H1 (cell line): ENCODE data around the gene GPER1.

ENCODE experiments used
- CEBPB ChIP-seq: IDR thresholded peaks from 2 replicates; pipeline ENCODE4 v1.6.1; 2012; ENCODE audit warnings: low read depth, low read length
- EZH2 ChIP-seq: fragments of 200-600 bp; sonication (generic); IDR thresholded peaks from 2 replicates; pipeline ENCODE4 v1.7.1; 2012; ENCODE audit warnings: low read depth, mild to moderate bottlenecking, moderate library complexity, low read length, inconsistent platforms; ENCODE audit not compliant: severe bottlenecking
- KDM5A ChIP-seq: fragments of 200-600 bp; IDR thresholded peaks from 2 replicates; pipeline ENCODE4 v1.7.1; 2012; ENCODE audit warnings: mild to moderate bottlenecking, low read length, inconsistent platforms, mixed read lengths
- MAX ChIP-seq: IDR thresholded peaks from 2 replicates; pipeline ENCODE4 v1.6.1; 2012; ENCODE audit warnings: inconsistent platforms
- POLR2A ChIP-seq, 2 experiments: IDR thresholded peaks; 1 replicate in 1 of 2; 2 replicates in 1 of 2; pipeline ENCODE4 v1.6.1; 2011; ENCODE audit warnings: low read depth in 2 of 2, low read length in 2 of 2, mild to moderate bottlenecking in 2 of 2; ENCODE audit errors: control extremely low read depth in 1 of 2
- POLR2AphosphoS5 ChIP-seq: IDR thresholded peaks from 2 replicates; pipeline ENCODE4 v1.6.1; 2011; ENCODE audit warnings: low read depth, low read length
- RFX5 ChIP-seq: IDR thresholded peaks from 2 replicates; pipeline ENCODE4 v1.6.1; 2011; ENCODE audit warnings: low read depth, low read length, improper control_type of control experiment, borderline replicate concordance
- SIN3A ChIP-seq, 2 experiments: IDR thresholded peaks in 1 of 2; conservative IDR thresholded peaks in 1 of 2; 2 replicates each; pipeline ENCODE4 v1.6.1; 2011 to 2012; ENCODE audit warnings: low read length in 2 of 2, improper control_type of control experiment in 1 of 2, low read depth in 1 of 2, mild to moderate bottlenecking in 1 of 2
- TAF1 ChIP-seq: IDR thresholded peaks from 2 replicates; pipeline ENCODE4 v1.6.1; 2011; ENCODE audit warnings: mild to moderate bottlenecking, low read depth, low read length
- YY1 ChIP-seq: IDR thresholded peaks from 2 replicates; pipeline ENCODE4 v1.6.1; 2011; ENCODE audit warnings: low read depth, mild to moderate bottlenecking, low read length
- ZNF274 ChIP-seq: IDR thresholded peaks from 2 replicates; pipeline ENCODE4 v1.7.0; 2012; ENCODE audit warnings: low read length, borderline replicate concordance; ENCODE audit errors: extremely low read depth
- TF ChIP-seq, protein P1 (sequence below), 3 experiments: IDR thresholded peaks; 1 replicate in 2 of 3; 2 replicates in 1 of 3; pipeline versions ENCODE4 v1.5.1 to v1.6.1; 2011; ENCODE audit warnings: low read length in 3 of 3, mild to moderate bottlenecking in 3 of 3, inconsistent platforms in 2 of 3, low read depth in 1 of 3, moderate library complexity in 1 of 3; ENCODE audit not compliant: insufficient read depth in 1 of 3; ENCODE audit errors: control extremely low read depth in 1 of 3

DNA sequence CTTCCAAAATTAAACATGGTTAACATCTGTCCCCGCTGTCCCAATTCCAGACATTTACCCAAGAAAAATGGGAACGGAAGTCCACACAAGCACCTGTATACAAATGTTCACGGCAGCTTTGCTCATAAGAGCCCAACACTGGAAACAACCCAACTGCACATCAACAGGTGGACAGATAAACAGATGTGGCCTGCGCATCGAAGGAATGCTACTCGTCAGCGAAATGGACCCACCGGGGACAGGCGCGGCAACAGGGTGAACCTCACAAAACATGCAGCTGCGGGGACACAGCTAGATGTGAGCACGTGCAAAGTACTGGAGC, 22.7 kb upstream of the GPER1 start:
- TF ChIP-seq YY1 (no peak), CEBPB (no peak), KDM5A (no peak), TAF1 (no peak), SIN3A (conservative IDR thresholded peaks at IDR 0.05 in 1 of 2, IDR thresholded peaks at IDR 0.05 in 1 of 2; ENCODE audit: low read depth in 1 of 2, low read length in 2 of 2) (no peak), MAX (no peak), POLR2A (IDR thresholded peaks at IDR 0.05; ENCODE audit: control extremely low read depth in 1 of 2, low read depth in 2 of 2, low read length in 2 of 2) (no peak), POLR2AphosphoS5 (no peak), ZNF274 (no peak), EZH2 (no peak), RFX5 (no peak)
- TF ChIP-seq, protein P1, sequence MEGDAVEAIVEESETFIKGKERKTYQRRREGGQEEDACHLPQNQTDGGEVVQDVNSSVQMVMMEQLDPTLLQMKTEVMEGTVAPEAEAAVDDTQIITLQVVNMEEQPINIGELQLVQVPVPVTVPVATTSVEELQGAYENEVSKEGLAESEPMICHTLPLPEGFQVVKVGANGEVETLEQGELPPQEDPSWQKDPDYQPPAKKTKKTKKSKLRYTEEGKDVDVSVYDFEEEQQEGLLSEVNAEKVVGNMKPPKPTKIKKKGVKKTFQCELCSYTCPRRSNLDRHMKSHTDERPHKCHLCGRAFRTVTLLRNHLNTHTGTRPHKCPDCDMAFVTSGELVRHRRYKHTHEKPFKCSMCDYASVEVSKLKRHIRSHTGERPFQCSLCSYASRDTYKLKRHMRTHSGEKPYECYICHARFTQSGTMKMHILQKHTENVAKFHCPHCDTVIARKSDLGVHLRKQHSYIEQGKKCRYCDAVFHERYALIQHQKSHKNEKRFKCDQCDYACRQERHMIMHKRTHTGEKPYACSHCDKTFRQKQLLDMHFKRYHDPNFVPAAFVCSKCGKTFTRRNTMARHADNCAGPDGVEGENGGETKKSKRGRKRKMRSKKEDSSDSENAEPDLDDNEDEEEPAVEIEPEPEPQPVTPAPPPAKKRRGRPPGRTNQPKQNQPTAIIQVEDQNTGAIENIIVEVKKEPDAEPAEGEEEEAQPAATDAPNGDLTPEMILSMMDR (IDR thresholded peaks at IDR 0.05; ENCODE audit: control extremely low read depth in 1 of 3, insufficient read depth in 1 of 3, low read depth in 1 of 3, low read length in 3 of 3): no peak
